ENCODE data around the gene OLFML2B. TPM values are rescaled to one million over a fixed set of nuclear protein-coding genes. Genes with fewer than 3 reads are reported as not detected.

OLFML2B gene
- total RNA-seq, 4 donors from 2014 or later, result 0.70 to 2.5 (median 1.9) TPM

- H3K4me3 ChIP-seq, result no peak overlapping the region
- H3K9me3 ChIP-seq, result no peaks in the 10 kb centered on the region
- TF ChIP-seq CTCF (IDR thresholded peaks at IDR 0.05), result no peak
- TF ChIP-seq POLR2A (IDR thresholded peaks at IDR 0.05), result no peak
- H3K36me3 ChIP-seq, result no peaks in the 10 kb centered on the region
- H3K27ac ChIP-seq, result no peak overlapping the region
- no peaks in the 10 kb centered on the region for H3K27me3 ChIP-seq
- no peak for DNase-seq
- H3K4me1 ChIP-seq, result no peaks in the 10 kb centered on the region
These were observed 40.8 kb downstream of the OLFML2B start for GRCh38 chr1:161982917-161983316.

GRCh38 chr1:161982507-161982895 lies 41.2 kb downstream of the OLFML2B start:
- H3K4me1 ChIP-seq, result no peaks in the 10 kb centered on the region
- TF ChIP-seq CTCF (IDR thresholded peaks at IDR 0.05), result no peak
- TF ChIP-seq POLR2A (IDR thresholded peaks at IDR 0.05), result no peak
- H3K36me3 ChIP-seq, result no peaks in the 10 kb centered on the region
- no peak overlapping the region for H3K4me3 ChIP-seq
- H3K9me3 ChIP-seq, result no peaks in the 10 kb centered on the region
- DNase-seq, result no peak
- H3K27ac ChIP-seq, result no peak overlapping the region
- H3K27me3 ChIP-seq, result no peaks in the 10 kb centered on the region

GRCh38 chr1:161981735-161982506 lies 41.7 kb downstream of the OLFML2B start:
- no peaks in the 10 kb centered on the region for H3K36me3 ChIP-seq
- no peak for DNase-seq
- no peaks in the 10 kb centered on the region for H3K27me3 ChIP-seq
- no peak overlapping the region for H3K27ac ChIP-seq
- no peaks in the 10 kb centered on the region for H3K4me1 ChIP-seq
- TF ChIP-seq POLR2A (IDR thresholded peaks at IDR 0.05) (no peak), CTCF (IDR thresholded peaks at IDR 0.05) (no peak)
- no peaks in the 10 kb centered on the region for H3K9me3 ChIP-seq
- H3K4me3 ChIP-seq, result no peak overlapping the region

GRCh38 chr1:161981126-161981525 lies 42.5 kb downstream of the OLFML2B start:
- DNase-seq, result no peak
- no peak overlapping the region for H3K27ac ChIP-seq
- no peak for TF ChIP-seq POLR2A (IDR thresholded peaks at IDR 0.05)
- TF ChIP-seq CTCF (IDR thresholded peaks at IDR 0.05), result no peak
- H3K36me3 ChIP-seq, result no peaks in the 10 kb centered on the region
- no peak overlapping the region for H3K4me3 ChIP-seq
- no peaks in the 10 kb centered on the region for H3K27me3 ChIP-seq
- H3K9me3 ChIP-seq, result no peaks in the 10 kb centered on the region
- H3K4me1 ChIP-seq, result no peaks in the 10 kb centered on the region

- no peaks in the 10 kb centered on the region for H3K4me1 ChIP-seq
- DNase-seq, result no peak
- TF ChIP-seq CTCF (IDR thresholded peaks at IDR 0.05) (no peak), POLR2A (IDR thresholded peaks at IDR 0.05) (no peak)
- no peaks in the 10 kb centered on the region for H3K9me3 ChIP-seq
- no peak overlapping the region for H3K4me3 ChIP-seq
- no peak overlapping the region for H3K27ac ChIP-seq
- H3K27me3 ChIP-seq, result no peaks in the 10 kb centered on the region
- H3K36me3 ChIP-seq, result no peaks in the 10 kb centered on the region
These were observed 45.5 kb downstream of the OLFML2B start for GRCh38 chr1:161978011-161978790.

Data from Peyer's patch (tissue), 4 donors.